HepG2 (cell line): ENCODE results near the gene GALNT12. TPM values are rescaled to one million over a fixed set of nuclear protein-coding genes. Genes with fewer than 3 reads are reported as not detected.

Experiments used
- ATAC-seq: fragments of 200-7000 bp; cut with Tn5 transposase; 3 replicates; pipeline ENCODE4 v1.9.1; 2020; ENCODE audit warnings: mild to moderate bottlenecking, moderate library complexity
- BruUV-seq: library from RNA; stranded (reverse); fragments of 400-500 nt; replicated peaks from 2 replicates; lab custom pipeline; 2021; lab: Mats Ljungman, UMichigan
- CTCF ChIA-PET: fragments of 300-600 bp; formaldehyde crosslinking; extraction: SDS; loops from one replicate; lab custom pipeline; 2021; ENCODE audit warnings: low total read pairs, inconsistent platforms, low intra/inter-chr PET ratio; lab: Yijun Ruan, JAX
- POLR2A ChIA-PET: fragments of 350-600 bp; sonication (Branson Sonifier 250); formaldehyde crosslinking; loops from one replicate; lab custom pipeline; 2020; ENCODE audit warnings: antibody characterized with exemption, inconsistent platforms; lab: Yijun Ruan, JAX
- DNase-seq: peaks from one replicate; pipeline ENCODE4 v3.0.0-alpha.2; 2015; ENCODE audit warnings: low spot score
- FAIRE-seq: peaks from 3 replicates; lab custom pipeline; 2011; peaks lifted over from hg19 to GRCh38; lab: Jason Lieb, UNC
- H2AFZ ChIP-seq: one replicate; pipeline ENCODE4 v1.6.1; 2011; ENCODE audit warnings: low read length, inconsistent platforms
- H3K27ac ChIP-seq: fragments of 300-600 bp; 3 replicates; pipeline ENCODE4 v1.8.0; 2011; ENCODE audit warnings: mixed run types, mild to moderate bottlenecking, mixed read lengths, low read length, inconsistent platforms; ENCODE audit not compliant: insufficient read depth; ENCODE audit errors: extremely low read length
- H3K27me3 ChIP-seq, 2 experiments: fragments of 200-600 bp in 1 of 2; 2 replicates in 1 of 2; 3 replicates in 1 of 2; pipeline versions ENCODE4 v1.6.0 to v1.8.0; 2011; ENCODE audit warnings: low read length in 2 of 2, mild to moderate bottlenecking in 2 of 2, moderate library complexity in 2 of 2, inconsistent platforms in 1 of 2; ENCODE audit not compliant: insufficient read depth in 2 of 2, control insufficient read depth in 1 of 2
- H3K36me3 ChIP-seq, 2 experiments: fragments of 200-600 bp in 1 of 2; replicated peaks in 1 of 2; 2 replicates in 1 of 2; 3 replicates in 1 of 2; pipeline versions ENCODE4 v1.5.1 to v1.8.0; 2011; ENCODE audit warnings: low read length in 2 of 2, inconsistent platforms in 1 of 2; ENCODE audit not compliant: insufficient read depth in 2 of 2, control insufficient read depth in 1 of 2
- H3K4me1 ChIP-seq: 2 replicates; pipeline ENCODE4 v1.5.1; 2012; ENCODE audit warnings: low read length, inconsistent platforms; ENCODE audit not compliant: insufficient read depth
- H3K4me2 ChIP-seq: 2 replicates; pipeline ENCODE4 v1.6.0; 2011; ENCODE audit warnings: low read depth, low read length, inconsistent platforms
- H3K4me3 ChIP-seq, 3 experiments: fragments of 200-600 bp in 1 of 3; sonication (generic), shearing (Covaris generic) in 1 of 3; replicated peaks in 1 of 3; 2 replicates each; pipeline ENCODE4 v1.5.1; 2011 to 2016; ENCODE audit warnings: low read length in 3 of 3, inconsistent platforms in 2 of 3, low read depth in 2 of 3, mild to moderate bottlenecking in 2 of 3, control low read depth in 1 of 3, mixed read lengths in 1 of 3; ENCODE audit not compliant: insufficient read depth in 1 of 3
- H3K79me2 ChIP-seq: one replicate; pipeline ENCODE4 v1.6.1; 2011; ENCODE audit warnings: low read length, inconsistent platforms; ENCODE audit not compliant: insufficient read depth
- H3K9ac ChIP-seq: 2 replicates; pipeline ENCODE4 v1.6.0; 2011; ENCODE audit warnings: mild to moderate bottlenecking, low read depth, low read length, inconsistent platforms; ENCODE audit not compliant: insufficient read depth
- H3K9me3 ChIP-seq: 2 replicates; pipeline ENCODE4 v1.5.1; 2012; ENCODE audit warnings: mild to moderate bottlenecking, low read length
- H4K20me1 ChIP-seq: 2 replicates; pipeline ENCODE4 v1.6.0; 2011; ENCODE audit warnings: inconsistent platforms, mild to moderate bottlenecking, low read length, moderate library complexity; ENCODE audit not compliant: insufficient read depth
- CEBPB ChIP-seq: IDR thresholded peaks from 2 replicates; pipeline ENCODE4 v1.6.1; 2011; ENCODE audit warnings: low read depth, low read length, improper control_type of control experiment, borderline replicate concordance
- KLF13 ChIP-seq: sonication (generic); formaldehyde crosslinking; IDR thresholded peaks from 2 replicates; pipeline ENCODE4 v1.4.0; 2020; ENCODE audit warnings: mild to moderate bottlenecking, missing genetic modification reagents
- KLF9 ChIP-seq: IDR thresholded peaks from 2 replicates; pipeline ENCODE4 v1.6.1; 2016; ENCODE audit warnings: low read depth
- MLX ChIP-seq: IDR thresholded peaks from 2 replicates; pipeline ENCODE4 v1.6.1; 2016
- MTA3 ChIP-seq: sonication (generic); formaldehyde crosslinking; IDR thresholded peaks from 2 replicates; pipeline ENCODE4 v1.4.0; 2020; ENCODE audit warnings: missing genetic modification reagents
- NR2F1 ChIP-seq, 2 experiments: fragments of 450-650 bp in 1 of 2; formaldehyde crosslinking in 1 of 2; IDR thresholded peaks; 2 replicates each; pipeline versions ENCODE4 v1.5.0 to v1.6.1; 2016 to 2020; ENCODE audit warnings: mild to moderate bottlenecking in 1 of 2, missing compliant biosample characterization in 1 of 2, missing genetic modification reagents in 1 of 2, moderate library complexity in 1 of 2
- ZC3H13 ChIP-seq: sonication (generic); formaldehyde crosslinking; IDR thresholded peaks from 2 replicates; pipeline ENCODE4 v1.8.1; 2023; ENCODE audit warnings: mild to moderate bottlenecking, missing genetic modification reagents, moderate library complexity
- ZNF639 ChIP-seq: conservative IDR thresholded peaks from 2 replicates; pipeline ENCODE4 v1.6.1; 2018; ENCODE audit warnings: missing genetic modification reagents
- ZNF709 ChIP-seq: sonication (generic); formaldehyde crosslinking; IDR thresholded peaks from 2 replicates; pipeline ENCODE4 v1.5.0; 2020; ENCODE audit warnings: mild to moderate bottlenecking, missing genetic modification reagents
- WGBS: methylation state at CpG from one replicate; pipeline ENCODE4 v1.1.6; 2017; ENCODE audit warnings: low lambda C conversion rate; 5-methylcytosine and 5-hydroxymethylcytosine counted together
- in situ Hi-C: cut with HindIII; loops from 2 replicates; pipeline ENCODE4 v1.10.0; 2017; ENCODE audit warnings: low pct_unique_long_range_greater_than_20kb; ENCODE audit not compliant: extremely low pct_ligation_motif_present
- intact Hi-C: fragments of 100-400 bp; cut with micrococcal nuclease; formaldehyde crosslinking; loops from one replicate; pipeline ENCODE4 v1.10.0; 2022; ENCODE audit not compliant: unreplicated experiment
- polyA plus RNA-seq, 8 experiments: library from polyadenylated mRNA; depleted of rRNA in 3 of 8; stranded (reverse) in 7 of 8; unstranded in 1 of 8; fragments of >200 nt; fragmentation: Illumina TruSeq in 4 of 8; extraction: Trizol in 4 of 8; gene quantifications; 2 replicates each; pipeline versions ENCODE4 v1.2.1 to v1.2.3, GENCODE V29; 2011 to 2016; ENCODE audit warnings: low read depth in 4 of 8, missing spikeins in 1 of 8, mixed read lengths in 1 of 8; ENCODE audit not compliant: insufficient read depth in 1 of 8
- total RNA-seq, 5 experiments: library from RNA; depleted of rRNA; stranded (reverse); fragments of >200 nt; fragmentation: Illumina TruSeq; extraction: Trizol; gene quantifications; 2 replicates each; pipeline ENCODE4 v1.2.3, GENCODE V29; 2016; ENCODE audit warnings: low read depth in 1 of 5

Gene GALNT12
- total and polyA plus RNA-seq, 2 of the 13 experiments (the other 11 are each of a cell fraction or from before 2014, with no cell fraction given) = 0.07 TPM; not detected in 1

DNA sequence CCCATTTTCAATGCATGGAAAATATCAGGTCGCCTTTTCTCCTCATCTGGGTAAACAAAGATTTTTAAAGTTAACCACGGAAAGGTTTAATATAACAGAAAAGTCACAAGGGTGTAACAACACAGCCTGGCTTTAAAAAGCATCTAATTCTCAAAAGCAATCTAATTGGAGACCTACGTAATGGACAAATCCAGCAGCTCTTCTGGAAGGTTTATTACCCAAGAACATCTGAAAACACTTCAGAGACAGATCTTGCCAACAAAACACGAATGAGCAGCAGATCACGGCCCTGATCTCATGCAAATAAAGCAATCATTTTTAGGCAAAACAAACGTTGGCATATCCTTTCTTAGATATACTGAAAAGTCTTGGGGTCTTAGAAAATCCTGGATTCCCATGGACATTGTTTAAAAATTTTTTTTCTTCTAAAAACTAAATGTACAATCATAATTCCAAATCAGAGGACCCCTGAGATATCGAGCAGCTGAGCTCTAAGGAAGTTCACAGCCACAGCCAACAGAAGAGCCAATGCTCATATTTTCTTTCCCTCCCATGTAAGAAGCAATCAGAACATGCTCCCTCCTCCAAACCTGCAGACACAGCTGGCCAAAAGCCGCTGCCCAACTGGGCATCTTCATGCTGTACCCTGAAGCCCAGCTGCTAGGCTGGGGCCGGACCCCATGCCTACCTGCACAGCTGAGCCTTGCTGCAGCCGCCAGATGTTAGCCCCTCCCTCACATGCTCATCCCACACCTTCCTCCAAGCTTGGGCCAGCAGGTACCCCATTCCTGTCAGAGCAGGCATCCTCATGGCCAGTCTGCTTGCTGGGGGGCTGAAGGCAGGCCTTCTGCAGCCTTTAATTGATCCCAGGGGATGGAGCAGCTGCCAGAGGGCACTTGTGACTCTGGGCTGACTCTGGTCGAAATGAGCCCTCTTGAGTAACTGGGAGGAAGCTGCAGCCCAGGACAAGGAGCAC is 22.4 kb upstream of the GALNT12 start (continued):
- no peak for TF ChIP-seq MLX (CRISPR knock-in tag)
- TF ChIP-seq ZC3H13 (CRISPR knock-in tag) = no peak
- no peak for TF ChIP-seq KLF13 (CRISPR knock-in tag)
- TF ChIP-seq ZNF709 (CRISPR knock-in tag) = no peak
- no peak for TF ChIP-seq MTA3 (CRISPR knock-in tag)
- TF ChIP-seq ZNF639 (CRISPR knock-in tag) = no peak
- no peak for TF ChIP-seq NR2F1 (CRISPR knock-in tag; IDR thresholded peaks at IDR 0.05)

DNA sequence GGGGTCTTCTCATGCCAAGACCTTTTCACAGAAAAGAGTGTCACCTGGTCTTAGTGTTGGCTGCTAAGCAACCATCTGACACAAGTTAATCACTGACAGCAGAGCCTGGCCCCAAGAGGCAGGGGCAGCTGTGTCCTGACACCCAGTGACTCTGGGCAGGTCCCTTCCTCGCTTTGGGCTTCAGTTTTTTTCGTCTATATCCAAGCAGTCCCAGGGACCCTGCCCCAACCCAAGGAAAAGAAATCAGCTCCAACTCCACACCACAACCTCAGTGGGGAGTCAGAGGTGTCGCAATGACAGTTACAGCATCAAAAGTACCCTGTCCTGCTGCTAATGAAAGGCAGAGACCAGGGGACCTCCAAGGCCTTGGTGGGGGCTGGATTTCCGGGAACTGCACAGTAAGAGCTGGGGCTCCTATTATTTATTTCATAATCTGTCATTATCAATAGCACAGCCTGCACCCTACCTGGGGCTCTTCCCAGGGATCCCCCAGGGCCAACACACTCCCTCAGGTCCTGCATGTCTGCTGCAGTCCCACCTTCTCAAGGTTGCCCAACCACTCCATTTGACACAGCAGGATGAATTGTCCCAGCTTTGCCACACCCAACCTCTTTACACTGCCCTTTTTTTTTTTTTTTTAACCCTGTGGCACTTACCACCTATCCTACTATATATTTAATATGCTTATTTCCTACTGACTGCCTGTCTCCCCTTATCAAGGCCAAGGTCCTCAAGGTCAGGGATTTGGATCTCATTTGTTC is 20.5 kb upstream of the GALNT12 start:
- POLR2A ChIA-PET = no interaction called here
- Histone ChIP-seq H3K27ac (no peak overlapping the region), H3K36me3 (peaks cover 0 to 6% of the 10 kb centered on the region in 2 experiments; a peak in 2 of 5 replicates), H3K4me3 (no peak overlapping the region), H3K9me3 (no peaks in the 10 kb centered on the region), H3K27me3 (no peaks in the 10 kb centered on the region), H4K20me1 (peaks cover 3% of the 10 kb centered on the region), H3K79me2 (no peaks in the 10 kb centered on the region), H3K4me2 (no peak overlapping the region), H3K9ac (no peak overlapping the region), H2AFZ (no peak overlapping the region), H3K4me1 (peaks cover 6% of the 10 kb centered on the region)
- DNase-seq = no peak
- no peak for FAIRE-seq
- intact Hi-C loops (no loop called here), in situ Hi-C loops (no loop called here)
- CTCF ChIA-PET = no interaction called here
- BruUV-seq = no TSS peak
- TF ChIP-seq KLF9 (CRISPR knock-in tag) (no peak), CEBPB (0 out of 2 replicates have a peak, but pooled peaks have one; percentile 26)
- no peak for ATAC-seq
- 72% methylated on average over 2 of the region's 4 CpGs for WGBS
